Thyroid gland (tissue), 4 donors: ENCODE data around the gene CARMIL1.

Experiments
- CTCF ChIP-seq, 6 experiments: fragments of 200-600 bp in 3 of 6; fragments of 450-650 bp in 3 of 6; sonication (generic) in 3 of 6; IDR thresholded peaks; one replicate each; pipeline ENCODE4 v1.5.1; 2016 to 2019; ENCODE audit warnings: antibody characterized with exemption in 6 of 6, mild to moderate bottlenecking in 2 of 6, inconsistent platforms in 1 of 6, moderate library complexity in 1 of 6
- POLR2A ChIP-seq, 2 donors: fragments of 450-650 bp; IDR thresholded peaks; one replicate each; pipeline ENCODE4 v1.6.1; 2017; ENCODE audit warnings: antibody characterized with exemption in 2 of 2, mild to moderate bottlenecking in 2 of 2, moderate library complexity in 1 of 2

GRCh38 chr6:25439368-25439767 is 160.2 kb downstream of the CARMIL1 start:
- TF ChIP-seq CTCF (IDR thresholded peaks at IDR 0.05) (no peak), POLR2A (IDR thresholded peaks at IDR 0.05) (no peak)
